Lower leg skin (tissue), 3 donors: Measurements from ENCODE around the gene MTHFD1L.

Experiments
- CTCF ChIP-seq, 3 donors: fragments of 450-650 bp; IDR thresholded peaks; one replicate each; pipeline ENCODE4 v1.5.1; 2016; ENCODE audit warnings: antibody characterized with exemption in 3 of 3, mild to moderate bottlenecking in 3 of 3, moderate library complexity in 2 of 3
- POLR2A ChIP-seq, 2 donors: fragments of 450-650 bp; IDR thresholded peaks; one replicate each; pipeline ENCODE4 v1.6.1; 2016 to 2017; ENCODE audit warnings: antibody characterized with exemption in 2 of 2, mild to moderate bottlenecking in 1 of 2, moderate library complexity in 1 of 2

DNA sequence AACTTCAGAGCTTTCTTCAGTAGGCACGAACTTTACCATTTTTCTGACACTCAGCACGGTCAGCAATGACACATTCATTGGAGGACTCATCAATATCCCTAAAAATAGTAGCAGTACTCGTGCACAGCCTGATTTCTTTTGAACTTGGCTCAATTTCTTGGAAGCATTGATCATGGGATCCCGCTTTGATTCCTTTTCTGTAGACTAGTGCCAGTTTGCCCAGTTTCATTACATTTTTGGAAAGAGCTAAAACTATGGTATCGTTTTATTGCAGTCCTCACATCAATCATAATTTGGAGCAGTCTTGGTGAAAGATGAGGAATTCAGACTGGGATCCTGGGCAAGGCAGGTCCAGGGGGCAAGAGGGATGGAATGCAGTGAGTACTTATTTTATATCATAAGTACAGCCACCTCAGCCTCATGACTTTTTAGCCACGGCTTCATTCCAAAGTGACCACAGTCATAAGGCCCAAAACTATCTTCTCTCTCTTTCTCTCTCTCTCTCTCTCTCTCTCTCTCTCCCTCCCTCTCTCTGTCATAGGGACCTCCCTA, 203.3 kb downstream of the MTHFD1L start:
- TF ChIP-seq CTCF (IDR thresholded peaks at IDR 0.05), result no peak
- TF ChIP-seq POLR2A (IDR thresholded peaks at IDR 0.05), result no peak
